Measurements from ENCODE around the gene P2RX6.

- no peak for TF ChIP-seq POLR2A (IDR thresholded peaks at IDR 0.05)
- no peak for TF ChIP-seq CTCF (IDR thresholded peaks at IDR 0.05)
- no peak for TF ChIP-seq POLR2AphosphoS5 (IDR thresholded peaks at IDR 0.05)
- no peak for TF ChIP-seq EP300 (IDR thresholded peaks at IDR 0.05)
Observed at GRCh38 chr22:20975541-20976290, 39.2 kb upstream of the P2RX6 start.
